Pancreas (tissue), 10 donors: ENCODE results near the gene LSAMP. TPM values are rescaled to one million over a fixed set of nuclear protein-coding genes. Genes with fewer than 3 reads are reported as not detected.

Source experiments
- ATAC-seq, 4 donors: fragments of 200-7000 bp; cut with Tn5 transposase; one replicate each; pipeline versions ENCODE4 v1.8.0 to v1.9.1; 2020; ENCODE audit warnings: mild to moderate bottlenecking in 4 of 4, moderate library complexity in 4 of 4
- DNase-seq, 6 donors: peaks; one replicate each; pipeline ENCODE4 v3.0.0-alpha.2; 2020
- FAIRE-seq: peaks from 2 replicates; lab custom pipeline; 2012; peaks lifted over from hg19 to GRCh38; lab: Jason Lieb, UNC
- H3K27ac ChIP-seq, 4 donors: fragments of 200-600 bp; sonication (generic); 1 replicate in 3 of 4; 2 replicates in 1 of 4; pipeline versions ENCODE4 v1.5.0 to v1.8.0; 2020
- H3K27me3 ChIP-seq, 4 donors: fragments of 200-600 bp; one replicate each; pipeline ENCODE4 v1.8.0; 2021
- H3K36me3 ChIP-seq, 3 donors: fragments of 200-600 bp; sonication (generic) in 1 of 3; one replicate each; pipeline versions ENCODE4 v1.5.0 to v1.8.0; 2020 to 2021
- H3K4me1 ChIP-seq, 3 donors: fragments of 200-600 bp; one replicate each; pipeline ENCODE4 v1.8.0; 2021
- H3K4me3 ChIP-seq, 4 donors: fragments of 200-600 bp; sonication (generic) in 2 of 4; one replicate each; pipeline versions ENCODE4 v1.5.0 to v1.8.0; 2020 to 2021
- H3K9me3 ChIP-seq, 4 donors: fragments of 200-600 bp; one replicate each; pipeline ENCODE4 v1.8.0; 2021
- CTCF ChIP-seq, 4 donors: fragments of 200-600 bp; sonication (generic) in 3 of 4; IDR thresholded peaks; one replicate each; pipeline versions ENCODE4 v1.5.0 to v1.8.0; 2021; ENCODE audit warnings: antibody characterized with exemption in 4 of 4
- WGBS, 2 donors: extraction: QIAGEN DNeasy Blood & Tissue Kit; methylation state at CpG; one replicate each; pipeline ENCODE4 v1.1.7; 2013; 5-methylcytosine and 5-hydroxymethylcytosine counted together
- intact Hi-C, 3 donors: fragments of 100-400 bp; cut with DNase I; formaldehyde crosslinking; loops; one replicate each; pipeline versions ENCODE4 v1.11.1 to v1.14.2; 2022
- polyA plus RNA-seq, 2 donors: library from polyadenylated mRNA; stranded (reverse); fragments of 200-250 nt; gene quantifications; one replicate each; pipeline ENCODE4 v1.2.3, GENCODE V29; 2013
- total RNA-seq, 6 donors: library from RNA; stranded (reverse); fragmentation: NEBNext Ultra II Directional in 4 of 6; extraction: Animal tissue kit (Norgen Biotek cat#: 25700) in 4 of 6; gene quantifications; one replicate each; pipeline versions ENCODE4 v1.2.1 to v1.2.4, GENCODE V29; 2021 to 2023
- donor health status: healthy with polysubstance abuse.
- donor health status: DM: no; HTN: no; CAD: no; lungs with moderate emphysema.
- donor health status: DM: no; HTN: no; CAD: no.
- donor health status: control.
- donor health status: control.
- donor health status: Bipolar disorder and iron deficiency.
- donor health status: DM: yes; HTN: yes; CAD: no.
- donor health status: DM: no; HTN: no; CAD: no.
- donor health status: DM: no; HTN: no; CAD: no.
- donor health status: DM: yes; HTN: yes; CAD: no.

Gene LSAMP
- total and polyA plus RNA-seq, 8 donors: 0.51 to 5.5 (median 1.5) TPM

- H3K9me3 ChIP-seq: no peaks in the 10 kb centered on the region
- no peak overlapping the region for H3K4me3 ChIP-seq
- FAIRE-seq (no peak), DNase-seq (no peak), ATAC-seq (no peak)
- no peak for TF ChIP-seq CTCF (IDR thresholded peaks at IDR 0.05)
- H3K36me3 ChIP-seq: no peaks in the 10 kb centered on the region
- no peak overlapping the region for H3K27ac ChIP-seq
- H3K27me3 ChIP-seq: no peaks in the 10 kb centered on the region
- intact Hi-C loops: no loop called here
- no peaks in the 10 kb centered on the region for H3K4me1 ChIP-seq
- 84 to 97% methylated on average over 2 of the region's 2 CpGs for WGBS, 2 donors
Observed at GRCh38 chr3:115891006-115891636, 554.2 kb downstream of the LSAMP start.

- H3K9me3 ChIP-seq: no peaks in the 10 kb centered on the region
- FAIRE-seq (no peak), ATAC-seq (no peak), DNase-seq (no peak)
- no peaks in the 10 kb centered on the region for H3K36me3 ChIP-seq
- WGBS, 2 donors: 64 to 75% methylated on average over 2 of the region's 2 CpGs
- intact Hi-C loops: no loop called here
- no peaks in the 10 kb centered on the region for H3K4me1 ChIP-seq
- no peak for TF ChIP-seq CTCF (IDR thresholded peaks at IDR 0.05)
- no peak overlapping the region for H3K27ac ChIP-seq
- H3K4me3 ChIP-seq: no peak overlapping the region
- no peaks in the 10 kb centered on the region for H3K27me3 ChIP-seq
Observed at GRCh38 chr3:115890579-115890978, 554.7 kb downstream of the LSAMP start.

GRCh38 chr3:115885621-115886020 is 559.7 kb downstream of the LSAMP start:
- no peak for ATAC-seq
- intact Hi-C loops: no loop called here
- no peak for DNase-seq
- H3K4me1 ChIP-seq: no peaks in the 10 kb centered on the region
- H3K4me3 ChIP-seq: no peak overlapping the region
- FAIRE-seq: no peak
- H3K27me3 ChIP-seq: no peaks in the 10 kb centered on the region
- no peak overlapping the region for H3K27ac ChIP-seq
- H3K36me3 ChIP-seq: no peaks in the 10 kb centered on the region
- no peaks in the 10 kb centered on the region for H3K9me3 ChIP-seq
- TF ChIP-seq CTCF (IDR thresholded peaks at IDR 0.05): no peak
- 71 to 78% methylated on average over 2 of the region's 2 CpGs for WGBS, 2 donors

GRCh38 chr3:115877615-115877899 is 567.7 kb downstream of the LSAMP start:
- 2 to 15% methylated on average over 1 of the region's 1 CpG for WGBS, 2 donors
- Histone ChIP-seq H3K9me3 (no peaks in the 10 kb centered on the region), H3K27ac (no peak overlapping the region), H3K4me3 (peak overlapping the region in 1 of 4 donors; percentile 2), H3K27me3 (no peaks in the 10 kb centered on the region), H3K4me1 (peaks cover 5 to 15% (median 7%) of the 10 kb centered on the region in 3 donors), H3K36me3 (no peaks in the 10 kb centered on the region)
- no peak for DNase-seq
- no peak for FAIRE-seq
- TF ChIP-seq CTCF (IDR thresholded peaks at IDR 0.05): no peak
- intact Hi-C loops: no loop called here
- peak in 3 of 4 donors; percentile 12 to 17 (median 16) for ATAC-seq

- no peaks in the 10 kb centered on the region for H3K9me3 ChIP-seq
- intact Hi-C loops: no loop called here
- peak overlapping the region in 1 of 4 donors; percentile 2 for H3K4me3 ChIP-seq
- peaks cover 5 to 15% (median 7%) of the 10 kb centered on the region in 3 donors for H3K4me1 ChIP-seq
- no peaks in the 10 kb centered on the region for H3K36me3 ChIP-seq
- no peaks in the 10 kb centered on the region for H3K27me3 ChIP-seq
- no peak for TF ChIP-seq CTCF (IDR thresholded peaks at IDR 0.05)
- ATAC-seq: peak; percentile 43 to 79 (median 56)
- WGBS, 2 donors: 7% methylated on average over 8 of the region's 8 CpGs
- FAIRE-seq: peak; percentile 26
- no peak overlapping the region for H3K27ac ChIP-seq
- no peak for DNase-seq
Observed at GRCh38 chr3:115876876-115877614, 568.2 kb downstream of the LSAMP start.
